K562 (cell line): ENCODE data around the gene HOMEZ. TPM values are rescaled to one million over a fixed set of nuclear protein-coding genes. Genes with fewer than 3 reads are reported as not detected.

ENCODE experiments used
- CBFA2T2 ChIP-seq: fragments of 450-650 bp; conservative IDR thresholded peaks from 2 replicates; pipeline ENCODE4 v1.6.1; 2017; ENCODE audit warnings: mild to moderate bottlenecking
- CBX3 ChIP-seq, 2 experiments: IDR thresholded peaks; 1 replicate in 1 of 2; 2 replicates in 1 of 2; pipeline ENCODE4 v1.6.1; 2012; ENCODE audit warnings: inconsistent platforms in 2 of 2, low read length in 2 of 2, borderline replicate concordance in 1 of 2, control low read depth in 1 of 2
- CCNT2 ChIP-seq: IDR thresholded peaks from 2 replicates; pipeline ENCODE4 v1.6.1; 2011; ENCODE audit warnings: borderline replicate concordance, low read depth, mild to moderate bottlenecking, moderate library complexity, mixed read lengths, low read length; ENCODE audit not compliant: insufficient read length; ENCODE audit errors: extremely low read depth
- E2F5 ChIP-seq: sonication (generic); formaldehyde crosslinking; IDR thresholded peaks from 2 replicates; pipeline ENCODE4 v1.8.0; 2022; ENCODE audit warnings: mild to moderate bottlenecking, missing genetic modification reagents
- FOS ChIP-seq: IDR thresholded peaks from 3 replicates; pipeline ENCODE4 v1.6.1; 2011; ENCODE audit not compliant: insufficient read length; ENCODE audit errors: extremely low read depth
- FOXO4 ChIP-seq: fragments of 450-650 bp; formaldehyde crosslinking; IDR thresholded peaks from 2 replicates; pipeline ENCODE4 v1.4.0; 2020; ENCODE audit warnings: mild to moderate bottlenecking, moderate library complexity
- KDM5B ChIP-seq: fragments of 200-600 bp; sonication (generic); IDR thresholded peaks from 2 replicates; pipeline ENCODE4 v1.6.1; 2012; ENCODE audit warnings: low read depth, mild to moderate bottlenecking, moderate library complexity, low read length, control low read depth, inconsistent platforms; ENCODE audit not compliant: insufficient replicate concordance
- KLF1 ChIP-seq: fragments of 450-650 bp; IDR thresholded peaks from 2 replicates; pipeline ENCODE4 v1.6.1; 2016; ENCODE audit warnings: missing genetic modification characterization, missing compliant biosample characterization
- KLF10 ChIP-seq: fragments of 250-450 bp; sonication (Bioruptor Pico); IDR thresholded peaks from 2 replicates; pipeline ENCODE4 v1.6.1; 2021; ENCODE audit warnings: matching md5 sums
- NR2C2 ChIP-seq, 2 experiments: fragments of 200-800 bp in 1 of 2; sonication (Bioruptor generic) in 1 of 2; sonication (generic) in 1 of 2; formaldehyde crosslinking in 1 of 2; IDR thresholded peaks; 2 replicates each; pipeline versions ENCODE4 v1.6.1 to v1.8.0; 2016 to 2022; ENCODE audit warnings: mild to moderate bottlenecking in 1 of 2, missing compliant biosample characterization in 1 of 2, missing genetic modification characterization in 1 of 2, missing genetic modification reagents in 1 of 2
- PATZ1 ChIP-seq: fragments of 250-450 bp; sonication (Bioruptor Pico); IDR thresholded peaks from 2 replicates; pipeline ENCODE4 v1.5.0; 2020; ENCODE audit warnings: mild to moderate bottlenecking, borderline replicate concordance
- RBM25 ChIP-seq: fragments of 200-400 bp; formaldehyde crosslinking; IDR thresholded peaks from 2 replicates; pipeline ENCODE4 v1.6.1; 2018; ENCODE audit warnings: low read length, low read depth, moderate library complexity; ENCODE audit not compliant: severe bottlenecking
- USF1 ChIP-seq: sonication (generic); formaldehyde crosslinking; IDR thresholded peaks from 2 replicates; pipeline ENCODE4 v1.9.0; 2022; ENCODE audit warnings: mild to moderate bottlenecking, missing genetic modification reagents
- ZBTB12 ChIP-seq: fragments of 250-450 bp; sonication (Bioruptor Pico); IDR thresholded peaks from 2 replicates; pipeline ENCODE4 v1.4.0; 2020
- ZHX1 ChIP-seq: fragments of 150-350 bp; conservative IDR thresholded peaks from 2 replicates; pipeline ENCODE4 v1.6.1; 2014; ENCODE audit warnings: low read length
- polyA plus RNA-seq, 8 experiments: library from polyadenylated mRNA; depleted of rRNA in 4 of 8; stranded (reverse) in 5 of 8; unstranded in 3 of 8; fragments of >200 nt; fragmentation: Nextera tagmentation in 2 of 8; fragmentation: Illumina TruSeq in 1 of 8; extraction: Ambion mirVana in 2 of 8; extraction: Trizol in 1 of 8; gene quantifications; 2 replicates each; pipeline versions ENCODE4 v1.2.1 to v1.2.3, GENCODE V29; 2011 to 2014; ENCODE audit warnings: inconsistent platforms in 1 of 8, missing spikeins in 1 of 8
- total RNA-seq, 7 experiments: library from RNA; depleted of rRNA in 6 of 7; stranded (reverse); fragments of >200 nt in 6 of 7; fragmentation: Illumina TruSeq in 2 of 7; extraction: Trizol in 2 of 7; gene quantifications; 2 replicates each; pipeline versions ENCODE4 v1.2.1 to v1.2.3, GENCODE V29; 2011 to 2021; ENCODE audit warnings: low replicate concordance in 1 of 7

The HOMEZ gene
- total and polyA plus RNA-seq, 9 of the 15 experiments (the other 6 are each of a cell fraction or from before 2014, with no cell fraction given): 3.0 to 30.2 (median 16.9) TPM

- TF ChIP-seq USF1 (CRISPR knock-in tag) (peak; percentile 96), FOXO4 (CRISPR knock-in tag) (0 out of 2 replicates have a peak, but pooled peaks have one; percentile 46), KLF10 (0 out of 2 replicates have a peak, but pooled peaks have one; percentile 35), FOS (peak; percentile 99), NR2C2 (CRISPR knock-in tag; IDR thresholded peaks at IDR 0.05) (peak; percentile 94), NR2C2 (tag; IDR thresholded peaks at IDR 0.05) (peak; percentile 99), CBFA2T2 (peak; percentile 79), KLF1 (peak; percentile 76; the same call in 1 of the 2 replicates), KDM5B (peak; percentile 67), E2F5 (CRISPR knock-in tag) (no peak), PATZ1 (0 out of 2 replicates have a peak, but pooled peaks have one; percentile 17), CBX3 (IDR thresholded peaks at IDR 0.05; ENCODE audit: borderline replicate concordance in 1 of 2, low read length in 2 of 2) (peak in 1 of 2 experiments; percentile 73; a peak in 2 of 3 replicates), RBM25 (peak; percentile 97), ZBTB12 (peak; percentile 72; the same call in 1 of the 2 replicates), ZHX1 (no peak), CCNT2 (peak; percentile 69)
Observed at GRCh38 chr14:23320584-23321571, 34.9 kb upstream of the HOMEZ start, which contains the start of gene PABPN1 (continued).
